Thoracic aorta (tissue), 2 donors: ENCODE measurements around the gene CARD10. TPM values are rescaled to one million over a fixed set of nuclear protein-coding genes. Genes with fewer than 3 reads are reported as not detected.

Source experiments
- ATAC-seq: fragments of 150-250 bp; one replicate; pipeline ENCODE4 v1.8.0; 2017; ENCODE audit warnings: low read depth; ENCODE audit not compliant: insufficient number of reproducible peaks, low FRiP score
- DNase-seq: peaks from one replicate; pipeline ENCODE4 v3.0.0-alpha.2; 2020; ENCODE audit warnings: low spot score
- H3K27ac ChIP-seq, 2 donors: fragments of 200-600 bp; sonication (generic); 1 replicate in 1 of 2; 2 replicates in 1 of 2; pipeline ENCODE4 v1.5.1; 2016; ENCODE audit warnings: mild to moderate bottlenecking in 2 of 2, moderate library complexity in 2 of 2
- H3K27me3 ChIP-seq: fragments of 200-600 bp; sonication (generic); replicated peaks from 2 replicates; pipeline ENCODE4 v1.6.0; 2016; ENCODE audit warnings: mild to moderate bottlenecking; ENCODE audit not compliant: insufficient read depth
- H3K36me3 ChIP-seq: fragments of 200-600 bp; sonication (generic); one replicate; pipeline ENCODE4 v1.5.1; 2016
- H3K4me1 ChIP-seq, 2 donors: fragments of 200-600 bp; sonication (generic); 1 replicate in 1 of 2; 2 replicates in 1 of 2; pipeline versions ENCODE4 v1.5.1 to v1.6.0; 2016; ENCODE audit warnings: low read depth in 2 of 2, mild to moderate bottlenecking in 1 of 2; ENCODE audit not compliant: control insufficient read depth in 1 of 2
- H3K4me3 ChIP-seq: fragments of 200-600 bp; sonication (generic); 2 replicates; pipeline ENCODE4 v1.5.1; 2016; ENCODE audit warnings: mild to moderate bottlenecking
- H3K9me3 ChIP-seq: fragments of 200-600 bp; sonication (generic); 2 replicates; pipeline ENCODE4 v1.5.1; 2016
- total RNA-seq, 2 donors: library from RNA; depleted of rRNA; stranded (reverse); fragments of >200 nt; gene quantifications; one replicate each; pipeline versions ENCODE4 v1.1.0 to v1.2.3, GENCODE V29; 2016
- TF ChIP-seq, protein P1 (sequence below): fragments of 200-600 bp; sonication (generic); IDR thresholded peaks from one replicate; pipeline ENCODE4 v1.5.1; 2019; ENCODE audit warnings: antibody characterized with exemption

The CARD10 gene
- total RNA-seq, 2 donors from 2014 or later, result 7.2 to 11.0 TPM

DNA sequence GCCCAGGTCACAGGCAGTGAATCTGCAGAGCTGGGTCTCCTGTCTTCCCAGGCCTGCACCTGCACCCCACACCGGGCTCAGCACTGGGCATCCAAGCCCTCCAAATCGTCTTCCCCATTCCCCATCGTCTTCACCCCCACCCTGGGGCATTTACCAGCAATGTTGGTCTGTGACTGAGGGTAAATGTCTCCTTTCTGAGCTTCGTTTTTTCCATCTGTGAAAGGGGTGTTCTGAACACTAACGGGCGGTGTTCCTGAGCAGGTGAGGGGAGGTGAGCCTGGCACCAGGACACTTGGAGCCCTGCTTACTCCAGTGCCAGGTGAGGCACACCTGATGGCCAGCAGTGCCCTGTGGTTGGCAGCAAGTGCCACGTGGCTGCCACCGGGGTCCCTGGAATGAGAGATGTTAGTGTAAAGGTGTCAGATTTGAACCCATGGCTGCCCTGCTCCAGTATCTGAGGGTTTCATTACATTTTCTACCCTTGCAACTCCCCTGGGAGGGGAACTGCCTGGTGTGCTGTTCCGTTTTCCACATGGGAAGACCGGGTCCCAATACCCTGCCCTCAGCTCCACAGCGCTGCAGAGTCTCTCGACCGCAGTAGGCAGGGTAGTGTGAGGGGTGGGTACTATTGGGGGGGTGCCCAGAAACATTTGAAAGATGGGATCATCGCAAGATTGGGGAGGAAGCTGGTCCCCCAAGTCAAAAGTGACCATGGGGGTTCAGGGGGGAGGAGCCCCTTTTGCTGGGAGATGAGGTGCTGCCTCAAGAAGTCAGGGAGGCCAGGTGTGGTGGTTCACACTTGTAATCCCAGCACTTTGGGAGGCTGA is 43.0 kb upstream of the CARD10 start:
- ATAC-seq (no peak), DNase-seq (no peak)
- Histone ChIP-seq H3K36me3 (peaks cover 4% of the 10 kb centered on the region), H3K4me3 (peak overlapping the region; percentile 95), H3K27ac (peak overlapping the region; percentile 99 to 100), H3K9me3 (no peaks in the 10 kb centered on the region), H3K27me3 (no peaks in the 10 kb centered on the region), H3K4me1 (peaks cover 50 to 67% of the 10 kb centered on the region in 2 donors)
- TF ChIP-seq, protein P1, sequence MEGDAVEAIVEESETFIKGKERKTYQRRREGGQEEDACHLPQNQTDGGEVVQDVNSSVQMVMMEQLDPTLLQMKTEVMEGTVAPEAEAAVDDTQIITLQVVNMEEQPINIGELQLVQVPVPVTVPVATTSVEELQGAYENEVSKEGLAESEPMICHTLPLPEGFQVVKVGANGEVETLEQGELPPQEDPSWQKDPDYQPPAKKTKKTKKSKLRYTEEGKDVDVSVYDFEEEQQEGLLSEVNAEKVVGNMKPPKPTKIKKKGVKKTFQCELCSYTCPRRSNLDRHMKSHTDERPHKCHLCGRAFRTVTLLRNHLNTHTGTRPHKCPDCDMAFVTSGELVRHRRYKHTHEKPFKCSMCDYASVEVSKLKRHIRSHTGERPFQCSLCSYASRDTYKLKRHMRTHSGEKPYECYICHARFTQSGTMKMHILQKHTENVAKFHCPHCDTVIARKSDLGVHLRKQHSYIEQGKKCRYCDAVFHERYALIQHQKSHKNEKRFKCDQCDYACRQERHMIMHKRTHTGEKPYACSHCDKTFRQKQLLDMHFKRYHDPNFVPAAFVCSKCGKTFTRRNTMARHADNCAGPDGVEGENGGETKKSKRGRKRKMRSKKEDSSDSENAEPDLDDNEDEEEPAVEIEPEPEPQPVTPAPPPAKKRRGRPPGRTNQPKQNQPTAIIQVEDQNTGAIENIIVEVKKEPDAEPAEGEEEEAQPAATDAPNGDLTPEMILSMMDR, result no peak

DNA sequence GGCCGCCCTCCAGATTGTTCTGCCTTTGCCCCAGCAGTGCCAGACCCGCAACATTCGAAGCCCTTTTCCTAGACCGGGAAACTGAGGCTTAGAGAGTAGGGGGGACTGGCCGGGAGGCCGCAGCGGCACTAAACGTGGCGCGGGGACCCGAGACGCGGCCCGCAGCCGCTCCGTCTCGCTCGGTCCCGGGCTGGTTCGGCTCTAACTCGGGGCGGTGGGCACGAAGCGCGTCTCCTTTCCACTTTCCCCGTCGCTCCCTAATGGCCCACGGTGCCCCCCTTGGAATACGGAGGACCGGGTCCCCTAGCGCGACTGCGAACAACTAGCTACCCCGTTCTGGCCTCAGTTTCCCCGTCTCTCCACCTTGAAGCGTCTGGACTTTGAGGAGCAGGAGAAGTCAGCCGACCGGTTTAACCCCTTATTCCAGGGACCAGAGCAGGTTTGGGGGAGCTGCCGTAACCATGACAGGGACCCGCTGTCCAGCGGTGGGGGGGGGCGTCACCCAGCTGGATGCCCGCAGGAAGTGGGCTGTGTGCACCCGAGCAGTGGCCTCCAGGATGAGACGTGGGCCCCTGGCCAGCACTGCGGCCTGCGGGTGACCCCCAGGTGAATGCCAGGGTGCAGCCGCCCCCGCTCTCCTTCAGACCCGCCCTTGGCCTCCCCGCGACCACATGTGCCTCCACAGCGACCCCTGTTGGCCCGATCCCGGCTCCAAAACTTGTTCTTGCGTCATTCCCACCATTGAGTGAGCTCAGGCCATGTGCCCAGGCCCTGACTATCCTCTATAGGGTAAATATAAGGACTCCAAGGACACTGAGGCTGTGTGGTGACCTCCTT is 42.2 kb upstream of the CARD10 start:
- Histone ChIP-seq H3K9me3 (no peaks in the 10 kb centered on the region), H3K27ac (peak overlapping the region; percentile 99 to 100), H3K36me3 (no peaks in the 10 kb centered on the region), H3K27me3 (no peaks in the 10 kb centered on the region), H3K4me1 (peaks cover 44 to 64% of the 10 kb centered on the region in 2 donors), H3K4me3 (peak overlapping the region; percentile 95)
- ATAC-seq, result peak; percentile 35
- peak; percentile 84 for DNase-seq
- TF ChIP-seq, protein P1, result peak; percentile 80

DNA sequence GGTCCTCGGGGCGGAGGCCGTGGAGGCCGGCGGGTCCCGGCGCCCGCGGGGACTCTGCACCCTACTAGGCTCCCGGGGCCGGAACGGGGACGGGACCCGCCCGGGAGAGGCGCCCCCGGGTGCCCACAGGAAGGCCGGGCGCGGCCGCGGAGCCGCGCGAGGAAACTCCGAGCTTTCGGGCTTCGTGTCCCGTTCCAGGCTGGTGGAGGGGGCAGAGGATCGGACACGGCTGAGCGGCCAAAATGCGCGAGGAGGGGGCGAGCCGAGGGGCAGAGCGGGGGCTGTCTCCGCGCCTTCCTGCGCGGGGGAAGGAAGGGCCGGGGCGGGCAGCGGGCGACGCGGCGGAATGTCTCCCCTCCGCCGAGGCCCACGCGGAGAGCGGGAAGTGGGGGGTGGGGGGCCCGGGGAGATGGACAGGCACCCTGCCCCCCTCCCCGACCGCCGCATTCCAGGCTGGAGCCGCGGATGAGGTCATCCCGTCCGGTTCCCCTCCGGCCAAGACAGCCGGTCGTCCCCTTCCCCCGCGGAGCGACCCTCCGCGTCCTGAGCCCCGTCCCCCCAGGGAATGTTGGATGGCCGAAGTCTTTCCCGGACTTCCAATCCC is 41.5 kb upstream of the CARD10 start:
- no peaks in the 10 kb centered on the region for H3K27me3 ChIP-seq
- ATAC-seq, result peak; percentile 31
- H3K9me3 ChIP-seq, result no peaks in the 10 kb centered on the region
- TF ChIP-seq, protein P1, result no peak
- peak overlapping the region; percentile 95 for H3K4me3 ChIP-seq
- H3K4me1 ChIP-seq, result peaks cover 37 to 59% of the 10 kb centered on the region in 2 donors
- no peak for DNase-seq
- H3K36me3 ChIP-seq, result no peaks in the 10 kb centered on the region
- peak overlapping the region; percentile 99 to 100 for H3K27ac ChIP-seq

DNA sequence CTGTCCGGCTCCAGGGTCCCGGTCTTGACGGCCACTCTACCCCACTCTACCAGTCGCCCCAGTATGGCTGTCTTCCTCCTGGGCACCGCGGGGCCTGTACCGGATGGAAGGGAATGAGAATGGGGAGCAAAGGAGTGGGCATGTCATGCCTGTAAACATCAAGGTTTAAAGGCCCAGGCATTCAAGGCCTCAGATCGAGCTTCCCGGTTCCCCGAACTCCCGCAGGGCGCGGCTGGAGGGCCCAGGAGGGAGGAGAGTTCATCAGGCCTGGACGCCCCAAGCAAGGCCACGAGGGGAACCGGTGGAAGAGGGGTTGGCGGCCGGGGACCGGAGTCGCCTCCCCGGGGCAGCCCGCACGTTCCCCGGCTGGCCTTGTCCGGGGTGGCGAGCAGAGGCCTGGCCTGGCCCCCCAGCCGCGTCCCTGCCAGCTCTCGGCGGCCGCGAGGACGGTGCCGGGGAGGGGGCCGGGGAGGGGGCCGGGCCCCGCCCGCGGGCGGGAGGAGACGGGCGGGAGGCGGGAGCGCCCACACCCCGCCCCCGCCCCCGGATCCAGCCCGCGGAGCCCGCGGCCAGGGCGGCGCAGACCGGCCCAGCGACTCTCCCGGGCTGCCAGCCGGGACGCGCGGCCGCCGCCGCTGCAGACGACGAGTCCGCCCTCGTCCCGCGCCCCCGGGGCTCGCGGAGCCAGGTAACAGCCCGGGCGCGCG is 40.8 kb upstream of the CARD10 start, which contains the start of gene CDC42EP1:
TSS of gene CDC42EP1 (plus strand) at position 580 of the 707 bp plus-strand sequence. CDS start 5,870 bp downstream, outside the sequence.
- Histone ChIP-seq H3K4me1 (peaks cover 32 to 52% of the 10 kb centered on the region in 2 donors), H3K4me3 (peak within 1 kb of the TSS; percentile 95), H3K27ac (peak within 1 kb of the TSS; percentile 99 to 100), H3K27me3 (no peaks in the 10 kb centered on the region), H3K9me3 (no peaks in the 10 kb centered on the region), H3K36me3 (no peaks in the 10 kb centered on the region)
- ATAC-seq (no peak), DNase-seq (no peak)
- TF ChIP-seq, protein P1, result no peak
